H9 (cell line): ENCODE results near the gene PDE1C. TPM values are rescaled to one million over a fixed set of nuclear protein-coding genes. Genes with fewer than 3 reads are reported as not detected.

ENCODE experiments used
- DNase-seq: peaks from one replicate; pipeline ENCODE4 v3.0.0-alpha.2; 2017
- H2AFZ ChIP-seq: one replicate; pipeline ENCODE4 v1.6.1; 2013; ENCODE audit warnings: mild to moderate bottlenecking, low read length, control low read depth, moderate library complexity
- H2AK5ac ChIP-seq: 2 replicates; pipeline ENCODE4 v1.6.1; 2013; ENCODE audit warnings: low read length, control low read depth, mixed read lengths; ENCODE audit not compliant: insufficient read length
- H2BK120ac ChIP-seq: one replicate; pipeline ENCODE4 v1.6.1; 2013; ENCODE audit warnings: low read depth, mild to moderate bottlenecking, low read length, control low read depth, inconsistent platforms; ENCODE audit not compliant: poor library complexity, severe bottlenecking
- H2BK12ac ChIP-seq: 2 replicates; pipeline ENCODE4 v1.6.1; 2013; ENCODE audit warnings: low read length, control low read depth, mixed read lengths, low read depth; ENCODE audit not compliant: insufficient read length
- H2BK15ac ChIP-seq: 2 replicates; pipeline ENCODE4 v1.6.1; 2013; ENCODE audit warnings: low read depth, low read length, control low read depth
- H2BK20ac ChIP-seq: one replicate; pipeline ENCODE4 v1.6.1; 2013; ENCODE audit warnings: low read depth, mild to moderate bottlenecking, low read length, control low read depth, inconsistent platforms; ENCODE audit not compliant: poor library complexity, severe bottlenecking
- H2BK5ac ChIP-seq: 2 replicates; pipeline ENCODE4 v1.6.1; 2013; ENCODE audit warnings: low read length, control low read depth, mixed read lengths; ENCODE audit not compliant: insufficient read length
- H3K14ac ChIP-seq: 2 replicates; pipeline ENCODE4 v1.6.1; 2013; ENCODE audit warnings: low read length, control low read depth; ENCODE audit not compliant: insufficient read depth
- H3K18ac ChIP-seq: 2 replicates; pipeline ENCODE4 v1.6.1; 2013; ENCODE audit warnings: low read depth, mild to moderate bottlenecking, mixed read lengths, low read length, control low read depth; ENCODE audit not compliant: insufficient read length
- H3K23ac ChIP-seq: 2 replicates; pipeline ENCODE4 v1.6.1; 2013; ENCODE audit warnings: low read length, control low read depth, mixed read lengths, low read depth; ENCODE audit not compliant: insufficient read length
- H3K23me2 ChIP-seq: 2 replicates; pipeline ENCODE4 v1.6.1; 2013; ENCODE audit warnings: low read depth, mild to moderate bottlenecking, mixed read lengths, low read length, control low read depth; ENCODE audit not compliant: insufficient read length, poor library complexity, severe bottlenecking
- H3K27ac ChIP-seq: 2 replicates; pipeline ENCODE4 v1.5.1; 2013; ENCODE audit warnings: low read length, control low read depth, mixed read lengths, low read depth; ENCODE audit not compliant: insufficient read length
- H3K27me3 ChIP-seq: 2 replicates; pipeline ENCODE4 v1.6.1; 2013; ENCODE audit warnings: low read length, control low read depth, inconsistent platforms; ENCODE audit not compliant: insufficient read depth
- H3K4ac ChIP-seq: 2 replicates; pipeline ENCODE4 v1.6.1; 2013; ENCODE audit warnings: low read depth, mild to moderate bottlenecking, control low read depth, inconsistent platforms, low read length, moderate library complexity
- H3K4me1 ChIP-seq: 2 replicates; pipeline ENCODE4 v1.6.1; 2013; ENCODE audit warnings: low read length, control low read depth, inconsistent platforms; ENCODE audit not compliant: insufficient read depth
- H3K4me2 ChIP-seq: 2 replicates; pipeline ENCODE4 v1.6.1; 2013; ENCODE audit warnings: low read length, control low read depth, mixed read lengths; ENCODE audit not compliant: insufficient read length, insufficient read depth
- H3K56ac ChIP-seq: 2 replicates; pipeline ENCODE4 v1.6.1; 2013; ENCODE audit warnings: low read depth, mild to moderate bottlenecking, mixed read lengths, low read length, control low read depth; ENCODE audit not compliant: insufficient read length
- H3K79me1 ChIP-seq: 2 replicates; pipeline ENCODE4 v1.6.1; 2013; ENCODE audit warnings: low read depth, mild to moderate bottlenecking, moderate library complexity, low read length, control low read depth, inconsistent platforms; ENCODE audit not compliant: insufficient read depth, poor library complexity, severe bottlenecking
- H3K79me2 ChIP-seq: 2 replicates; pipeline ENCODE4 v1.6.1; 2013; ENCODE audit warnings: low read length, control low read depth, inconsistent platforms; ENCODE audit not compliant: insufficient read depth
- H3K9ac ChIP-seq: 2 replicates; pipeline ENCODE4 v1.6.1; 2013; ENCODE audit warnings: low read length, control low read depth, mixed read lengths; ENCODE audit not compliant: insufficient read length; ENCODE audit errors: extremely low read depth
- H3K9me3 ChIP-seq: one replicate; pipeline ENCODE4 v1.6.1; 2013; ENCODE audit warnings: low read depth, low read length, inconsistent platforms; ENCODE audit not compliant: control insufficient read depth
- H3T11ph ChIP-seq: one replicate; pipeline ENCODE4 v1.6.1; 2013; ENCODE audit warnings: mild to moderate bottlenecking, low read length, control low read depth, inconsistent platforms
- H4K20me1 ChIP-seq: one replicate; pipeline ENCODE4 v1.6.1; 2013; ENCODE audit not compliant: control insufficient read depth, insufficient read length, insufficient read depth
- H4K5ac ChIP-seq: 2 replicates; pipeline ENCODE4 v1.6.1; 2013; ENCODE audit warnings: low read depth, mild to moderate bottlenecking, mixed read lengths, low read length, control low read depth; ENCODE audit not compliant: insufficient read length
- H4K8ac ChIP-seq: replicated peaks from 2 replicates; pipeline ENCODE4 v1.6.1; 2013; ENCODE audit warnings: low read length, control low read depth, mixed read lengths, low read depth; ENCODE audit not compliant: insufficient read length
- H4K91ac ChIP-seq: 2 replicates; pipeline ENCODE4 v1.6.1; 2013; ENCODE audit warnings: low read depth, mild to moderate bottlenecking, moderate library complexity, mixed read lengths, low read length, control low read depth; ENCODE audit not compliant: insufficient read length
- H3K27ac Mint-ChIP-seq, 3 experiments: 2 replicates in 2 of 3; 3 replicates in 1 of 3; pipeline ENCODE4 v1.8.0; 2020 to 2021; ENCODE audit warnings: mixed read lengths in 3 of 3, mild to moderate bottlenecking in 1 of 3, moderate library complexity in 1 of 3
- H3K27me3 Mint-ChIP-seq: 2 replicates; pipeline ENCODE4 v1.8.0; 2021; ENCODE audit warnings: low read depth, mild to moderate bottlenecking, moderate library complexity, mixed read lengths
- H3K36me3 Mint-ChIP-seq, 3 experiments: 2 replicates in 2 of 3; 3 replicates in 1 of 3; pipeline ENCODE4 v1.8.0; 2020 to 2021; ENCODE audit warnings: low read depth in 3 of 3, mixed read lengths in 3 of 3; ENCODE audit not compliant: insufficient read depth in 1 of 3
- H3K4me1 Mint-ChIP-seq, 2 experiments: 2 replicates each; pipeline ENCODE4 v1.8.0; 2020; ENCODE audit warnings: mixed read lengths in 2 of 2
- H3K4me3 Mint-ChIP-seq, 2 experiments: 2 replicates in 1 of 2; 3 replicates in 1 of 2; pipeline ENCODE4 v1.8.0; 2020 to 2021; ENCODE audit warnings: mild to moderate bottlenecking in 2 of 2, mixed read lengths in 2 of 2, moderate library complexity in 1 of 2
- H3K9me3 Mint-ChIP-seq, 2 experiments: 2 replicates in 1 of 2; 3 replicates in 1 of 2; pipeline ENCODE4 v1.8.0; 2020; ENCODE audit warnings: mild to moderate bottlenecking in 2 of 2, mixed read lengths in 2 of 2, moderate library complexity in 1 of 2
- WGBS: extraction: QIAGEN DNeasy Blood & Tissue Kit; methylation state at CpG from one replicate; pipeline ENCODE4 v1.1.7; 2013; ENCODE audit warnings: missing lambda C conversion rate, low lambda C conversion rate, mixed read lengths; ENCODE audit not compliant: insufficient read length; ENCODE audit errors: extremely low coverage; 5-methylcytosine and 5-hydroxymethylcytosine counted together
- total RNA-seq: library from RNA; stranded (reverse); gene quantifications from 2 replicates; pipeline ENCODE4 v1.2.1, GENCODE V29; 2021
- TF ChIP-seq, protein P1 (sequence below): fragments of 200-600 bp; sonication (generic); conservative IDR thresholded peaks from 3 replicates; pipeline ENCODE4 v1.8.0; 2021; ENCODE audit warnings: antibody characterized with exemption, mild to moderate bottlenecking

The PDE1C gene
- total RNA-seq, 1 experiment from 2014 or later = 0.17 TPM

DNA sequence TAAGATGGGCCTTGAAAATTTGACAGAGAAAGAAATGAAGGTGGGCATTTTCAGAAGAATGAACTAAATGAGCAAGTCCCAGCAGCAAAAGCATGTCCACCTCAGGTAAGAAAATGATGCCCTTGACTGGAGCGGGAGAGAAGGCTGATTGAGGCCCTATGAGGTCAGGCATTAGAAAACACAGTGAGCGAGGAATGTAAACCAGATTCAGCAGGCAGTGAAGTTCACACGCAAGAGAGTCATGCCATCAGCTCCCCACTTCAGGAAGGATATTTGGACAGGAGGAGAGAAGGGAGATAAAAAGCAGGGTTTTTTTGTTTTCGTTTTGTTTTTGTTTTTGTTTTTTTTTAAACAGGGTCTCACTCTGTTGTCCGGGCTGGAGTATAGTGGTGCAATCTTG lies 216.8 kb downstream of the PDE1C start:
- Mint-ChIP-seq H3K4me3 (no peak overlapping the region), H3K4me1 (peaks cover 4 to 6% of the 10 kb centered on the region in 2 experiments; a peak in 3 of 4 replicates), H3K9me3 (no peaks in the 10 kb centered on the region; a peak in 1 of 5 replicates), H3K27ac (no peak overlapping the region), H3K36me3 (no peaks in the 10 kb centered on the region), H3K27me3 (peaks cover 48% of the 10 kb centered on the region)
- H3K4me2 ChIP-seq = no peak overlapping the region
- no peak overlapping the region for H2BK5ac ChIP-seq
- no peaks in the 10 kb centered on the region for H3K79me2 ChIP-seq
- H3K27ac ChIP-seq = no peak overlapping the region
- H2BK120ac ChIP-seq = no peak overlapping the region
- no peaks in the 10 kb centered on the region for H4K20me1 ChIP-seq
- H3K79me1 ChIP-seq = no peaks in the 10 kb centered on the region
- no peak overlapping the region for H3T11ph ChIP-seq
- no peak for DNase-seq
- no peak overlapping the region for H3K23ac ChIP-seq
- H3K14ac ChIP-seq = no peak overlapping the region; the same call in 1 of the 2 replicates
- no peak overlapping the region for H4K5ac ChIP-seq
- no peak overlapping the region for H2AFZ ChIP-seq
- no peaks in the 10 kb centered on the region for H3K4me1 ChIP-seq
- no peak overlapping the region for H2BK15ac ChIP-seq
- no peak overlapping the region for H3K56ac ChIP-seq
- no peaks in the 10 kb centered on the region for H3K9me3 ChIP-seq
- no peak overlapping the region for H3K9ac ChIP-seq
- no peak overlapping the region for H2BK12ac ChIP-seq
- no peak overlapping the region for H3K4ac ChIP-seq
- H2BK20ac ChIP-seq = no peak overlapping the region
- H4K91ac ChIP-seq = no peak overlapping the region
- no peaks in the 10 kb centered on the region for H3K23me2 ChIP-seq
- no CpG with 5 or more reads among the region's 5 CpGs for WGBS
- no peak overlapping the region for H4K8ac ChIP-seq
- H3K18ac ChIP-seq = no peak overlapping the region
- peaks cover 7% of the 10 kb centered on the region; the same call in 1 of the 2 replicates for H3K27me3 ChIP-seq
- H2AK5ac ChIP-seq = no peak overlapping the region
- TF ChIP-seq, protein P1, sequence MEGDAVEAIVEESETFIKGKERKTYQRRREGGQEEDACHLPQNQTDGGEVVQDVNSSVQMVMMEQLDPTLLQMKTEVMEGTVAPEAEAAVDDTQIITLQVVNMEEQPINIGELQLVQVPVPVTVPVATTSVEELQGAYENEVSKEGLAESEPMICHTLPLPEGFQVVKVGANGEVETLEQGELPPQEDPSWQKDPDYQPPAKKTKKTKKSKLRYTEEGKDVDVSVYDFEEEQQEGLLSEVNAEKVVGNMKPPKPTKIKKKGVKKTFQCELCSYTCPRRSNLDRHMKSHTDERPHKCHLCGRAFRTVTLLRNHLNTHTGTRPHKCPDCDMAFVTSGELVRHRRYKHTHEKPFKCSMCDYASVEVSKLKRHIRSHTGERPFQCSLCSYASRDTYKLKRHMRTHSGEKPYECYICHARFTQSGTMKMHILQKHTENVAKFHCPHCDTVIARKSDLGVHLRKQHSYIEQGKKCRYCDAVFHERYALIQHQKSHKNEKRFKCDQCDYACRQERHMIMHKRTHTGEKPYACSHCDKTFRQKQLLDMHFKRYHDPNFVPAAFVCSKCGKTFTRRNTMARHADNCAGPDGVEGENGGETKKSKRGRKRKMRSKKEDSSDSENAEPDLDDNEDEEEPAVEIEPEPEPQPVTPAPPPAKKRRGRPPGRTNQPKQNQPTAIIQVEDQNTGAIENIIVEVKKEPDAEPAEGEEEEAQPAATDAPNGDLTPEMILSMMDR = no peak
